Gastrocnemius medialis (tissue), 4 donors: ENCODE data around the gene ALK. TPM values are rescaled to one million over a fixed set of nuclear protein-coding genes. Genes with fewer than 3 reads are reported as not detected.
A peak's percentile ranks its signal among the peaks of the same experiment; 100 is the strongest.

Experiments
- ATAC-seq, 2 donors: fragments of 150-250 bp; one replicate each; pipeline ENCODE4 v1.9.1; 2016
- DNase-seq, 2 donors: peaks; one replicate each; pipeline ENCODE4 v3.0.0-alpha.2; 2019
- H3K27ac ChIP-seq, 4 donors: fragments of 200-600 bp; sonication (generic); 1 replicate in 1 of 4; 2 replicates in 3 of 4; pipeline ENCODE4 v1.5.1; 2016 to 2018; ENCODE audit warnings: mild to moderate bottlenecking in 2 of 4, moderate library complexity in 1 of 4
- H3K27me3 ChIP-seq, 3 donors: fragments of 200-600 bp; sonication (generic) in 2 of 3; 1 replicate in 1 of 3; 2 replicates in 2 of 3; pipeline versions ENCODE4 v1.5.1 to v1.6.0; 2016 to 2019; ENCODE audit warnings: mild to moderate bottlenecking in 1 of 3, moderate library complexity in 1 of 3
- H3K36me3 ChIP-seq, 2 donors: fragments of 200-600 bp; sonication (generic) in 1 of 2; one replicate each; pipeline ENCODE4 v1.5.1; 2017 to 2018
- H3K4me1 ChIP-seq, 2 donors: fragments of 200-600 bp; sonication (generic) in 1 of 2; one replicate each; pipeline ENCODE4 v1.5.1; 2016 to 2017; ENCODE audit warnings: mild to moderate bottlenecking in 2 of 2
- H3K4me3 ChIP-seq, 4 donors: fragments of 200-600 bp; sonication (generic) in 3 of 4; 1 replicate in 1 of 4; 2 replicates in 3 of 4; pipeline ENCODE4 v1.5.1; 2016 to 2019; ENCODE audit warnings: mild to moderate bottlenecking in 2 of 4
- H3K9me3 ChIP-seq, 3 donors: fragments of 200-600 bp; sonication (generic) in 2 of 3; 1 replicate in 1 of 3; 2 replicates in 2 of 3; pipeline ENCODE4 v1.5.1; 2016 to 2019
- POLR2A ChIP-seq, 2 donors: fragments of 450-650 bp; IDR thresholded peaks; one replicate each; pipeline ENCODE4 v1.6.1; 2017; ENCODE audit warnings: antibody characterized with exemption in 2 of 2, mild to moderate bottlenecking in 2 of 2, moderate library complexity in 2 of 2
- in situ Hi-C, 4 donors: fragments of 200-750 bp; cut with MboI; loops; one replicate each; pipeline versions ENCODE4 v1.15.0 to v1.8.0; 2017; ENCODE audit warnings: low sequenced_read_pairs in 4 of 4
- intact Hi-C: fragments of 100-400 bp; cut with DNase I; formaldehyde crosslinking; loops from one replicate; pipeline ENCODE4 v1.15.1; 2023; ENCODE audit warnings: low total_unique reads
- total RNA-seq, 4 donors: library from RNA; depleted of rRNA; stranded (reverse); fragments of >200 nt; gene quantifications; one replicate each; pipeline versions ENCODE4 v1.1.0 to v1.2.3, GENCODE V29; 2016
- TF ChIP-seq, protein P1 (sequence below), 5 experiments: fragments of 450-650 bp in 3 of 5; fragments of 200-600 bp in 2 of 5; sonication (generic) in 2 of 5; IDR thresholded peaks in 4 of 5; conservative IDR thresholded peaks in 1 of 5; 1 replicate in 4 of 5; 2 replicates in 1 of 5; pipeline ENCODE4 v1.5.1; 2016 to 2019; ENCODE audit warnings: antibody characterized with exemption in 5 of 5, mild to moderate bottlenecking in 3 of 5, moderate library complexity in 3 of 5

The ALK gene
- total RNA-seq, 4 donors from 2014 or later = not detected

- intact Hi-C loops (loop anchor here (2.0 kb wide), 2 partner anchors 533 to 883 kb away; no protein-coding TSS in a partner anchor), in situ Hi-C loops (loop anchor here in 2 of 4 donors (10.0 to 25.0 kb wide), 4 partner anchors 537 to 1004 kb away; no protein-coding TSS in a partner anchor)
- Histone ChIP-seq H3K36me3 (no peaks in the 10 kb centered on the region), H3K4me1 (no peaks in the 10 kb centered on the region), H3K4me3 (no peak overlapping the region), H3K27me3 (no peaks in the 10 kb centered on the region), H3K9me3 (peaks cover 0 to 8% (median 0%) of the 10 kb centered on the region in 3 donors), H3K27ac (no peak overlapping the region)
- ATAC-seq (peak in 1 of 2 donors; percentile 61), DNase-seq (peak in 1 of 2 donors; percentile 13)
- TF ChIP-seq, protein P1, sequence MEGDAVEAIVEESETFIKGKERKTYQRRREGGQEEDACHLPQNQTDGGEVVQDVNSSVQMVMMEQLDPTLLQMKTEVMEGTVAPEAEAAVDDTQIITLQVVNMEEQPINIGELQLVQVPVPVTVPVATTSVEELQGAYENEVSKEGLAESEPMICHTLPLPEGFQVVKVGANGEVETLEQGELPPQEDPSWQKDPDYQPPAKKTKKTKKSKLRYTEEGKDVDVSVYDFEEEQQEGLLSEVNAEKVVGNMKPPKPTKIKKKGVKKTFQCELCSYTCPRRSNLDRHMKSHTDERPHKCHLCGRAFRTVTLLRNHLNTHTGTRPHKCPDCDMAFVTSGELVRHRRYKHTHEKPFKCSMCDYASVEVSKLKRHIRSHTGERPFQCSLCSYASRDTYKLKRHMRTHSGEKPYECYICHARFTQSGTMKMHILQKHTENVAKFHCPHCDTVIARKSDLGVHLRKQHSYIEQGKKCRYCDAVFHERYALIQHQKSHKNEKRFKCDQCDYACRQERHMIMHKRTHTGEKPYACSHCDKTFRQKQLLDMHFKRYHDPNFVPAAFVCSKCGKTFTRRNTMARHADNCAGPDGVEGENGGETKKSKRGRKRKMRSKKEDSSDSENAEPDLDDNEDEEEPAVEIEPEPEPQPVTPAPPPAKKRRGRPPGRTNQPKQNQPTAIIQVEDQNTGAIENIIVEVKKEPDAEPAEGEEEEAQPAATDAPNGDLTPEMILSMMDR (IDR thresholded peaks at IDR 0.05 in 4 of 5, conservative IDR thresholded peaks at IDR 0.05 in 1 of 5) = peak; percentile 45 to 78 (median 61)
- no peak for TF ChIP-seq POLR2A (IDR thresholded peaks at IDR 0.05)
Observed at GRCh38 chr2:29841386-29842004, 79.9 kb downstream of the ALK start.

GRCh38 chr2:29839306-29839705, 82.1 kb downstream of the ALK start:
- no peak for ATAC-seq
- no peak for DNase-seq
- Histone ChIP-seq H3K9me3 (peaks cover 0 to 8% (median 0%) of the 10 kb centered on the region in 3 donors), H3K36me3 (no peaks in the 10 kb centered on the region), H3K4me3 (no peak overlapping the region), H3K4me1 (no peaks in the 10 kb centered on the region), H3K27ac (no peak overlapping the region), H3K27me3 (no peaks in the 10 kb centered on the region)
- TF ChIP-seq, protein P1 (IDR thresholded peaks at IDR 0.05 in 4 of 5, conservative IDR thresholded peaks at IDR 0.05 in 1 of 5) = no peak
- no peak for TF ChIP-seq POLR2A (IDR thresholded peaks at IDR 0.05)
- in situ Hi-C loops = loop anchor here in 2 of 4 donors (25.0 kb wide), 2 partner anchors 877 to 1002 kb away; no protein-coding TSS in a partner anchor
- intact Hi-C loops = no loop called here

- no peak overlapping the region for H3K27ac ChIP-seq
- TF ChIP-seq, protein P1 (IDR thresholded peaks at IDR 0.05 in 4 of 5, conservative IDR thresholded peaks at IDR 0.05 in 1 of 5) = no peak
- TF ChIP-seq POLR2A (IDR thresholded peaks at IDR 0.05) = no peak
- H3K36me3 ChIP-seq = no peaks in the 10 kb centered on the region
- DNase-seq (no peak), ATAC-seq (no peak)
- no peaks in the 10 kb centered on the region for H3K27me3 ChIP-seq
- intact Hi-C loops (no loop called here), in situ Hi-C loops (loop anchor here in 2 of 4 donors (25.0 kb wide), 2 partner anchors 876 to 1001 kb away; no protein-coding TSS in a partner anchor)
- no peak overlapping the region for H3K4me3 ChIP-seq
- H3K4me1 ChIP-seq = no peaks in the 10 kb centered on the region
- H3K9me3 ChIP-seq = peaks cover 0 to 8% (median 0%) of the 10 kb centered on the region in 3 donors
Observed at GRCh38 chr2:29837925-29838324, 83.5 kb downstream of the ALK start.

- H3K27ac ChIP-seq = no peak overlapping the region
- H3K27me3 ChIP-seq = no peaks in the 10 kb centered on the region
- DNase-seq = no peak
- intact Hi-C loops = no loop called here
- no peak for ATAC-seq
- H3K4me3 ChIP-seq = no peak overlapping the region
- H3K4me1 ChIP-seq = no peaks in the 10 kb centered on the region
- in situ Hi-C loops = loop anchor here in 2 of 4 donors (25.0 kb wide), 2 partner anchors 872 to 997 kb away; no protein-coding TSS in a partner anchor
- TF ChIP-seq, protein P1 (IDR thresholded peaks at IDR 0.05 in 4 of 5, conservative IDR thresholded peaks at IDR 0.05 in 1 of 5) = no peak
- TF ChIP-seq POLR2A (IDR thresholded peaks at IDR 0.05) = no peak
- H3K9me3 ChIP-seq = peaks cover 0 to 8% (median 0%) of the 10 kb centered on the region in 3 donors
- H3K36me3 ChIP-seq = no peaks in the 10 kb centered on the region
Observed at GRCh38 chr2:29834624-29835023, 86.8 kb downstream of the ALK start.
